Left renal pelvis (tissue), 4 donors: ENCODE measurements around the gene ERP29. TPM values are rescaled to one million over a fixed set of nuclear protein-coding genes. Genes with fewer than 3 reads are reported as not detected.
A peak's percentile ranks its signal among the peaks of the same experiment; 100 is the strongest.
"Not testable (repeated sequence)": the region's sequence is repeated elsewhere in the genome, so short reads cannot be mapped to it uniquely, and the experiment has no call there.

Experiments used
- DNase-seq, 4 donors: peaks; one replicate each; pipeline ENCODE4 v3.0.0-alpha.2; 2013; ENCODE audit warnings: low read depth in 4 of 4, low spot score in 3 of 4
- polyA plus RNA-seq, 4 donors: library from polyadenylated mRNA; unstranded; fragments of 120-200 nt; gene quantifications; one replicate each; pipeline ENCODE4 v1.2.1, GENCODE V29; 2013; ENCODE audit not compliant: insufficient read length in 4 of 4

Gene ERP29
- 100 to 1,000 TPM in 3 of 4 donors, 10 to 100 TPM in 1; 92.2 to 167 (median 147) TPM for polyA plus RNA-seq

GRCh38 chr12:112012775-112013600 lies at the start of gene ERP29, which contains the start of gene TMEM116:
ERP29 (plus strand) TSS chr12:112013426; CDS start chr12:112013466, 40 bp downstream.
TMEM116 (minus strand) TSS chr12:112013165; CDS start chr12:112005270, 7,895 bp downstream.
- peak; percentile 96 to 98 (median 97) for DNase-seq

GRCh38 chr12:111964935-111965334 lies 48.3 kb upstream of the ERP29 start:
- DNase-seq = no peak

GRCh38 chr12:111971800-111972199 lies 41.4 kb upstream of the ERP29 start:
- no peak for DNase-seq

- no peak for DNase-seq
Measured at GRCh38 chr12:111975161-111975931, 37.9 kb upstream of the ERP29 start.

GRCh38 chr12:111976291-111976690 lies 36.9 kb upstream of the ERP29 start:
- no peak for DNase-seq

GRCh38 chr12:111976860-111977259 lies 36.4 kb upstream of the ERP29 start:
- no peak for DNase-seq

- DNase-seq = no peak
Measured at GRCh38 chr12:111978545-111978944, 34.7 kb upstream of the ERP29 start.

- no peak for DNase-seq
Measured at GRCh38 chr12:111980598-111980997, 32.6 kb upstream of the ERP29 start.

GRCh38 chr12:111981987-111982386 lies 31.2 kb upstream of the ERP29 start:
- DNase-seq = no peak

- no peak for DNase-seq
Measured at GRCh38 chr12:111984820-111985219, 28.4 kb upstream of the ERP29 start.

GRCh38 chr12:111991535-111991934 lies 21.7 kb upstream of the ERP29 start:
- DNase-seq = no peak

GRCh38 chr12:111991946-111992345 lies 21.3 kb upstream of the ERP29 start:
- DNase-seq = no peak

GRCh38 chr12:111992464-111992863 lies 20.8 kb upstream of the ERP29 start:
- no peak for DNase-seq

- no peak for DNase-seq
Measured at GRCh38 chr12:111993292-111994150, 19.7 kb upstream of the ERP29 start.

GRCh38 chr12:111994211-111995111 lies 18.8 kb upstream of the ERP29 start:
- not testable (repeated sequence) for DNase-seq

- no peak for DNase-seq
Measured at GRCh38 chr12:111995782-111996480, 17.3 kb upstream of the ERP29 start.

- DNase-seq = no peak
Measured at GRCh38 chr12:111997300-111997699, 15.9 kb upstream of the ERP29 start.

- DNase-seq = no peak
Measured at GRCh38 chr12:111998015-111998414, 15.2 kb upstream of the ERP29 start.

- DNase-seq = not testable (repeated sequence)
Measured at GRCh38 chr12:111999129-111999528, 14.1 kb upstream of the ERP29 start.
